AG10803 (cell line): ENCODE data around the gene TRIM72.
"Not testable (repeated sequence)": the region's sequence is repeated elsewhere in the genome, so short reads cannot be mapped to it uniquely, and the experiment has no call there.

ENCODE experiments used
- DNase-seq: peaks from one replicate; pipeline ENCODE4 v3.0.0; 2010; ENCODE audit warnings: low read depth
- H3K4me3 ChIP-seq: 2 replicates; pipeline ENCODE4 v1.5.1; 2011; ENCODE audit warnings: mild to moderate bottlenecking, low read length, control low read depth
- TF ChIP-seq, protein P1 (sequence below): conservative IDR thresholded peaks from 2 replicates; pipeline ENCODE4 v1.5.1; 2011; ENCODE audit warnings: mild to moderate bottlenecking, low read length, control low read depth, inconsistent platforms

The TRIM72 gene

DNA sequence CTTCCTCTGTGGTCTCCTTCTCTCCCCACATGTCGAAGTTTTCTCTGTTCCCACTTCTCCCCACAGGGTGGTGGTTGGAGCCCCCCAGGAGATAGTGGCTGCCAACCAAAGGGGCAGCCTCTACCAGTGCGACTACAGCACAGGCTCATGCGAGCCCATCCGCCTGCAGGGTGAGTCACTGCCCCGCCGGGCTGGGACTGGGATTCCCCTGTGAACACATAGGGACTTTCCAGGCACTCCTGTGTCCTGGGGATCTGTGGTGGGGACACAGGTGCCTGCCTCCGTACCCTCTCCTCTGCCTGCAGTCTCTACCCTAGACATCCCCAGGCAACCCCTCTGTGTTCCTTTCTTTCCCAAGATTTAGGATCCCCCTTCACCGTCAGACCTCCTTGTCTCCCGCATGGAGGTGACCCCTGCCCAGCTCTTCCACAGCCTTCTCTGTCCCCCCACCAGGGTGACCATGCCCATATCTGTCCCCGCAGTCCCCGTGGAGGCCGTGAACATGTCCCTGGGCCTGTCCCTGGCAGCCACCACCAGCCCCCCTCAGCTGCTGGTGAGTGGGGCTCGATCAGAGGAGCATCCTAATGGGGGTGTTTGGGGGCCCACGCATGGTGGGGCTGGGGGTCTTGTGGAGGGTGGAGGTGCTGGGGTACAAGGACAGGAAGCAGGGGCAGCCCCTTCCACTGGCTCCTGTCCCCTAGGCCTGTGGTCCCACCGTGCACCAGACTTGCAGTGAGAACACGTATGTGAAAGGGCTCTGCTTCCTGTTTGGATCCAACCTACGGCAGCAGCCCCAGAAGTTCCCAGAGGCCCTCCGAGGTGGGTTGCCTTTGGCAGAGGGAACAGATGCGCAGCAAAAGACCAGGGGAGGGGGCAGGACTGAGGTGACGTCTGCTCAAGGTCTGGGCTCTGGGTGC, 51.7 kb downstream of the TRIM72 start:
- TF ChIP-seq, protein P1, sequence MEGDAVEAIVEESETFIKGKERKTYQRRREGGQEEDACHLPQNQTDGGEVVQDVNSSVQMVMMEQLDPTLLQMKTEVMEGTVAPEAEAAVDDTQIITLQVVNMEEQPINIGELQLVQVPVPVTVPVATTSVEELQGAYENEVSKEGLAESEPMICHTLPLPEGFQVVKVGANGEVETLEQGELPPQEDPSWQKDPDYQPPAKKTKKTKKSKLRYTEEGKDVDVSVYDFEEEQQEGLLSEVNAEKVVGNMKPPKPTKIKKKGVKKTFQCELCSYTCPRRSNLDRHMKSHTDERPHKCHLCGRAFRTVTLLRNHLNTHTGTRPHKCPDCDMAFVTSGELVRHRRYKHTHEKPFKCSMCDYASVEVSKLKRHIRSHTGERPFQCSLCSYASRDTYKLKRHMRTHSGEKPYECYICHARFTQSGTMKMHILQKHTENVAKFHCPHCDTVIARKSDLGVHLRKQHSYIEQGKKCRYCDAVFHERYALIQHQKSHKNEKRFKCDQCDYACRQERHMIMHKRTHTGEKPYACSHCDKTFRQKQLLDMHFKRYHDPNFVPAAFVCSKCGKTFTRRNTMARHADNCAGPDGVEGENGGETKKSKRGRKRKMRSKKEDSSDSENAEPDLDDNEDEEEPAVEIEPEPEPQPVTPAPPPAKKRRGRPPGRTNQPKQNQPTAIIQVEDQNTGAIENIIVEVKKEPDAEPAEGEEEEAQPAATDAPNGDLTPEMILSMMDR: no peak
- no peak overlapping the region for H3K4me3 ChIP-seq
- no peak for DNase-seq

DNA sequence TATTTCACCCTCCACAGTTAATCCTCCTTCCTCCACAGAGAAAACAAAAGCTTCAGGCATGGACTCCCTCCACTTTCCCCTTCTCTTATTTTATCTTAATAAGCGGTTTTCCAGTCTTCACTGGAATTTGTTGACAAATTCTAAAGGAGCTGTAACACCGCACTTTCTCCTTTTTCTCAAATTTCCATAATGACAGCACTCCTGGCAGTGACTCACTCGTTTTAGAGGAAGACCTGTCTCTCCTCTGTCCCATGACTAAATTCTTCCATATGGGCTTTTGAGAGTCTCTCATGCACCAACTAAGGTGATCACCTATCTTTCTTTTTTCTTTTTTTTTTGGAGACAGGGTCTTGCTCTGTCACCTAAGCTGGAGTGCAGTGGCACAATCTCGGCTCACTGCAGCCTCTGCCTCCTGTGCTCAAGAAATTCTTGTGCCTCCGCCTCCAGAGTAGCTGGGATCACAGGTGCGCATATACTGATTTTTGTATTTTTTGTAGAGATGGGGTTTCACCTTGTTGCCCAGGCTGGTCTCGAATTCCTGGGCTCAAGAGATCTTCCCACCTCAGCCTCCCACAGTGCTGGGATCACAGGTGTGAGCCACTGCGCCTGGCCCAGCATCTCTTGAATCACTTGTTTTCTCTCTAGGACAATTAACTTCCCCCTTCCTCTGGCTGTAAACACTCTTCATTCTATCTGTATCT, 53.6 kb downstream of the TRIM72 start:
- no peak overlapping the region for H3K4me3 ChIP-seq
- TF ChIP-seq, protein P1: no peak
- DNase-seq: no peak

DNA sequence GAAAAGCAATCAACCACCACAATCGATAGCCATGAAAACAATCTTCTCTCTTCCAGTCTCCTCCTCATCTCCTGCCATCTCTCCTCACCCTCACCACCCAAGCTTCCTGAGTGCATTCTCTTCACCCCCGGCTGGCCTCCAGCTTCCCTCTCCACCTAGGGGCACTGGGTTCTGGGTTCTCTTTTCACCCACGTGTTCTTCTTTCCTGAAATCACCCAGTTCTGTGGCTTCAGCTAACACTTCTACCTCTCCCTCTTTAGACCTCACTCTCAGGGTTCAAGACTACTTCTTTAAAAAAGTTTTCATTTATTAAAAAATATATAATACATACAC, 54.1 kb downstream of the TRIM72 start:
- no peak for DNase-seq
- H3K4me3 ChIP-seq: no peak overlapping the region
- TF ChIP-seq, protein P1: no peak

DNA sequence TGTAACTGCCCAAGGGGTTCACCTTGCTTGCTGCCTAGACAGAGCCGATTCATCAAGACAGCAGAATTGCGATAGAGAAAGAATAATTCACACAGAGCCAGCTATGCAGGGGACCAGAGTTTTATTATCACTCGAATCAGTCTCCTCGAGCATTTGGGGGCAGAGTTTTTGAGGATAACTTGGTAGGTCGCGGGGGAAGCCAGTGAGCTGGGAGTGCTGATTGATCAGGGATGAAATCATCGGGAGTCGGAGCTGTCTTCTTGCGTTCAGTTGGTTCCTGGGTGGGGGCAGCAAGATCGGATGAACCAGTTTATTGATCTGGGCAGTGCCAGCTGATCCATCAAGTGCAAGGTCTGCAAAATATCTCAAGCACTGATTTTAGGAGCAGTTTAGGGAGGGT, 55.0 kb downstream of the TRIM72 start:
- DNase-seq: no peak
- TF ChIP-seq, protein P1: no peak
- H3K4me3 ChIP-seq: no peak overlapping the region

- TF ChIP-seq, protein P1: no peak
These were observed 55.6 kb downstream of the TRIM72 start for GRCh38 chr16:31269541-31269940.

GRCh38 chr16:31269973-31270372, 56.1 kb downstream of the TRIM72 start:
- not testable (repeated sequence) for DNase-seq, H3K4me3 ChIP-seq

More at GRCh38 chr16:31269541-31269940, 55.6 kb downstream of the TRIM72 start:
- no peak overlapping the region for H3K4me3 ChIP-seq
- DNase-seq: no peak

- no peak for DNase-seq
- no peak overlapping the region for H3K4me3 ChIP-seq
- TF ChIP-seq, protein P1: no peak
These were observed 56.9 kb downstream of the TRIM72 start for GRCh38 chr16:31270795-31271194.
